T follicular helper cell (primary cell): ENCODE data around the gene MYRIP.
"Not testable (repeated sequence)": the region's sequence is repeated elsewhere in the genome, so short reads cannot be mapped to it uniquely, and the experiment has no call there.

Source experiments
- DNase-seq: peaks from one replicate; pipeline ENCODE4 v3.0.0-alpha.2; 2020; ENCODE audit warnings: low read depth

MYRIP gene

DNA sequence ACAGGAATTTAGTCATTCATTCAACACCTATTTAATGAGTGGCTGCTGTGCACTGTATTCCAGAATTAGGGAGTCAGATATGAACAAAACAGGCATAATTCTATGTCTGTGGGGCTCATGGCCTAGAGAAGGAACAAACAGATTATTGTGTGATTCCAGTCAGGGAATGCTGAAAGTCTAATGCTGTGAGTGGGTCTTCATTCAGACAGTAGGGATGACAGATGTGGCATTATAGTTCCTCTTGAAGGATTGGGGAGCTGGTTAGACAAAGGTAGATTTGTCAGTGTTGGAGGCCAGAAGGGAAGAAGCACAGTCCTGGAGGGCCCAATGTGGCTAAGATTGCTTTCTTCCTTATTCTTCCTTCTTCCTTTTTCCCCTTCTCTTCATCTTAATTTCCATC lies 273.7 kb downstream of the MYRIP start:
- DNase-seq, result no peak

DNA sequence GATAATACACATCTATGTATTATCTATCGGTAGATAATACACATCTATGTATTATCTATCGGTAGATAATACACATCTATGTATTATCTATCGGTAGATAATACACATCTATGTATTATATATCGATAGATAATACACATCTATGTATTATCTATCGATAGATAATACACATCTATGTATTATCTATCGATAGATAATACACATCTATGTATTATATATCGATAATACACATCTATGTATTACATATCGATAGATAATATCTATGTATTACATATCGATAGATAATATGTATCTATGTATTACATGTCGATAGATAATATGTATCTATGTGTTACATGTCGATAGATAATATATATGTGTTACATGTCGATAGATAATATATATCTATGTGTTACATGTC lies 275.0 kb downstream of the MYRIP start:
- DNase-seq, result not testable (repeated sequence)

DNA sequence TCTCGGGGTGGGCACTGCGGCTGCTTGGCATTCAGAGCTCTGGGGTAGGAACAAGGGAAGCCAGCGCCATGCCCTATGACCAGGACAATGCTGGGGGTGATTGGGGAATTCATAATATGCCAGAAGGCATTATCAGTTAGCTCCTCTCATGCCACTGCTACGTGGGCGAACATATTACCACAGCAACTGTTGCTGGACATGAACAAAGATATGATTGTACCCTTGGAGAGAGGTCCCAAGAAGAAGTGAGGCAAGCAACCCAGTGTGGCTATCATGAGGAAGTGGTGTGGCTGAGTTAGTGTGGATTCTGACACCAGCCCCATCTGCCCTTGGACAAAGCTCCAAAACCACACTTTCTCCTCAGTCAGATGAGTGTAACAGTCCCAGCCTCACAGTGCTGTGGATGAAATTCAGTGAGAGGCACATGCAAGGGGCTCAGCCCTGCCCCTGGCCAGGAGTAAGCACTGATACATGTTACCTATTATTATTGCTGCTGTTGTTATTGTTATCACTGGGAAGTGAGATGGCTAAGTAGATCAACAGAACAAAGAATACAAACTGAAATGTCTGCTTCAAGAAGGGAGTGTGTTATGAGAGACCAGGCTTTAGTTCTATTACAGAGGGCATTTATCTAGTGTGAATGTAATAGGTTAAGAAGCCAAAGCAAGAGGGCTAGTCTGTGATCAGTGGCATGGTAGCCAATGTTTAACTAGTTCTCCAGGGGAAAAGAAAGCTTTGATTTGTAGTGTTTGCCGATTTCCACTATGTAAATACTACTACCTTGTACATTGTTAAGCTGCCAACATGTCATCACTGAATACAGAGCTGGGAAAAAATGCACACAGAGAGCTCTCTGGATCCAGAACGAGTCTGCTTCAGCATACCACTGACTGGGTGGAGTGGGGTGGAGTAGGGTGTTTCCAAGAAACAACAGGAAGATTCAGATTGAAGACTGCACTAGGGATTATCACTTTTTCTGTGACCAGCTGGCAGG lies 277.8 kb downstream of the MYRIP start:
- no peak for DNase-seq

DNA sequence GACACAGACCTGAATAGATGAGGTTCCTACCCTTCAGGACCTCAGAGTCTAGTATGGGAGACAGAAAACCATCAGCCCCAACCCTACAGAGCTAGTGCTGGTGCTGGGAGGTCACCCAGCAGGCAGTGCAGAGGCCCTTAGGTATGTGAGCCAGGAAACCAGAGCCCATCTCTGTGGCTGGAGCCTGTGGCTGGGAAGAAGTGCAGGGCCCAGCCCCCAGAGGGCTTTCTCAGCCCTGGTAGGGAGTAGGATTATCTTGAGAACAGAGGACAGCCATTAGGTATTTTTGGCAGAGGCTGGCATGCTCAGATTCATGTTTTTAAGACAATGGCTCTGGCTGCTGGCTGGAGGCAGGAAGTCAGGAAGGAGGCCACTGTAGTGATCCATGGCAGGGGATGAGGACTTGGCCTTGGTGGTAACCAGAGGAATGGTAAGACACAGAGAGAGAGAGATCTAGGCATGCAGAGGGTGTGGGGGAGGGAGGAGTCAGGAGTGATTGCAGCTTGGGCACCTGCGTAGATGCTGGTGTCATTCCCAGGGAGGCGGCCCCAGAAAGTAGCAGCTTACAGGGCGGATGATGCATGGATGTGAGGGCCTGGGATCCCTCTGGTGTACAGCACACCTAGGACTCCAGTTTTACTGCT lies 279.2 kb downstream of the MYRIP start:
- no peak for DNase-seq

DNA sequence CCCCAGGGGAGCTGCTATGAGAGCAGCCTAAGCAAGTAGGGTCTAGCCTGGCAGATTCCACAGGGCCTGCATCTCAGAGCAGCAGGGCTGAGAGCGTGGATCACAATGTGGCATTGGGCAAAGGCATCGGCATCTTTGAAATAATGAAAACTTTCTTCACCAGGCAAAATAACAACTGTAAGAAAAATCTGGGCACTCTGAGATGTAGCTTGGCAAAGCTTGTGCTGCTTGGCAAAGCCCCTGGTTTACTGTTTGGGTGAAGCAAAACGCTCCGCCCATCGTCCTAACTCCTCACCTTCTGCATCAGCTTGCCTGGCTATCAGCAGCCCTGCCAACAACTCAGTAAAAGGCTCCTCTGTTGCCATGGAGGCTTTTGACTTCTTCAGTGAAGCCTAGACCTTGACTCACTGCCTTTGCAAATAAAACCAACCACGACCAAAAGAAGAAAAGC lies 287.3 kb downstream of the MYRIP start:
- no peak for DNase-seq

DNA sequence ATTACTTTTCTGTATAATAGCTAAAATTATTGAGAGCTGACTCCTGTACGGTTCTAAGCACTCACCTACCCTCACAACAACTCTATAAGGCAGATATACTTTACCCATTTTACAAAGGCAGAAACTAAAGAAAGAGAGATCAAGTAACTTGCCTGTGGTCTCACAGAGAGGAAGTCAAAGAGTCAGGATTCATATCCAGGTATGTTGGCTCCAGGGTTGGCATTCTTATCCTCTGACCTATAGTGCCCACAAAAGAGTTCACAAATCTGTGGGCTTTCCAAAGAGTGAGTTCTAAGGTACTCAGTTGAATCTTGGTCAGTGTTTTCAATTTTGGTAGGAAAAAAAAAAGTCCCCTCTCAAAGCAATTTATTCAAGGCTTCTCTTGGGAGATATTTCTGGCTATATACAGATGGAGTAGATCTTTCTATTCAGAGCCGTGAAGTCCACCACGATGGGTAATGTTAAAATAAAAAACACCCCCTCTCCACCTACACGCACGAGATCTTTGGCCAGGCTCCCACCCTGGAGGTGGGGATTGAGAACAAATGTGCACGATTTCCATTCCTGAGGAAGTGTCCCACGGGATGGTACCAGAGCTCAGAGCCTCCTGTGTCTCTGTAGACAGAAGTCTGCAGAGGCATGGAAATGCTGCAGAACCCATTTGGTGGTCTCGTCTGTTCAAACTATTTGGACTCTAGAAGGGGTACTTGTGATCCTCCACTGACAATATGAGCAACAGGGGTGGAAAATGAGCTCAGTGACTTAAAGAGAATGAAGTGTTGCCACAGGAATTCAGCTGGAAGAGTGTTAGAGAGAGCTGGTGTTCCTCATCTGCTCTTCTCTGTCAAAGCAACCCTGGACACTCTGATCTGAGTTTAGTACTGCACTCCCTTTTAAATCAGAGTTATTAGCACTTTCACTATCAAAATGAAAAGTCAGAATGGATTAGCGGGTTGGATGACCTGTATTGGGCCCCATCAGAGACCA lies 288.0 kb downstream of the MYRIP start:
- no peak for DNase-seq

DNA sequence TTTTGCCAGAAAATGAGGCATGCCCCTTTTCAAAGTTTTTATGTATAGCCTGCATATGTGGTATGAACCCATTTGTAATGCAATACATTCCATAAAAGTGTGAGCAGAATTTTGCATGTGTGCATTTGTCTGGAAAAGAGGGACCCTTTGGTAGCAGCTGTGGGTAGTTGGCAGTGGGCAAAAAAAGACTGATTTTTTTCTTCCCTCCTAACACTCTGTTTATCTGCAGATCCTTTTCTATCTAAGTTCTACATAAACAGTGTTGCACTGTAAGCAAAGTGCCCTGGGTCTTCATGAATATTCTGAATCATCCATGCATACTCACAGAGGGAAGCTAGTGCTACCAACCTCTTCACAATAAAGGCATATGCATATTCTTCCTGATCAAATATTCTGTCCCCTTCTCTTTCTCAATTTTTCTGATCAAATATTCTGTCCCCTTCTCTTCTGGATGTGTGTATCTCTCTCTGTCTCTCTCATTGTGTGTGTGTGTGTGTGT lies 288.9 kb downstream of the MYRIP start:
- DNase-seq, result no peak

DNA sequence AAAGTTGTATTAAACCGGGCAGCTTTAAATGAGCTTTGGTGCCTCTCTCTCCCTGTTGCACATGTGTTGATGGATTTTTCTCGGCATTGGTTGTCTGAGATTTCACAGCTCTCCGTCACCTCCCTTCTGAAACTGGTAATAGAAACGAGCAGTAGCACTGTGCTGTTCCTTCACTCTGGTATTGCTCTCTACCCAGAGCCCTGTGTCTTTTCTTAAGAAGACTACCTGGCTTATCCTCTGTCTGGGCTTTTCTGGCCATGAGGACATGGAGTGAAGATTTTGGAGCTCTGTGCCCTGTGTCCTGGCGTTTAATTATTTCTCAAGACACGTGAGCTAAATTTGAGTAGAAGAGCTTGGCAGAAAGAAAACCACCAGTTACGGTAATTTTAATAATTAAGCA lies 290.5 kb downstream of the MYRIP start:
- DNase-seq, result no peak

DNA sequence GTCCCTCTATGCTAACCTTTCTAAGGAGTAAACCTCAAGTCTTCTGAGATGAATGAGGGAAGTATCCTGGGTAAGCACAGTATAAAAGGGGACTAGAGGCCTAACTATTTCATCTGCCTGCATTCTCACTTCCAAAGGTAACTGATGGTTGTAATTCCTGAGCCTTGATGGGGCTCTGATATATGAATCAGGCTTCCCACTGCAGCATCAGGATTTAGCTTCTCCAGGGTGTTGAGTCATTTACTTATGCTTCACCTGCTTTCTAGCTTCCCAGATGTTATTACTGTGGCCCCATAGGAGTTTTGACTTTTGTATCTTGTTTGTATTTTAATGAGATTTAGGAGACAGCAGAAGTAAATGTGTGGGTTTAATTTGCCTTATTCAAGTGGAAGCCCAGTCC lies 292.8 kb downstream of the MYRIP start:
- DNase-seq, result no peak

DNA sequence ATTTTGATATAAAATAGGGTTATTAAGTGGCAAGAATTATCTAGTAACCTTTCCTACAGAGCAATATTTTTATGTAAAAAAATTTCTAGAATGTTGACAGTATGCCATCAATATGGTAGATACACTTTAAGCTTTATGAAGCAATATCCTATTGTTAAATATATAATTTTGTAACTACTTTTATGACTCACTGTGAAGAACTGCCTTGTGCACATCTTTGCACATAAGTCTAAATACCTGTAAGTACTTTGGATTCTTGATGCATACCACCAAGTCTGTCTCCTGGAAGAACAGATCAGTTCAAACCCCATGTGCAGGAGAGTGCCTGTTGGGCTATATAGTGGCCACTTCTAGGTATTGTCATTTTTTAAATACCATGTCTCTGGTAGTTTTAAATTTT lies 294.4 kb downstream of the MYRIP start:
- no peak for DNase-seq

DNA sequence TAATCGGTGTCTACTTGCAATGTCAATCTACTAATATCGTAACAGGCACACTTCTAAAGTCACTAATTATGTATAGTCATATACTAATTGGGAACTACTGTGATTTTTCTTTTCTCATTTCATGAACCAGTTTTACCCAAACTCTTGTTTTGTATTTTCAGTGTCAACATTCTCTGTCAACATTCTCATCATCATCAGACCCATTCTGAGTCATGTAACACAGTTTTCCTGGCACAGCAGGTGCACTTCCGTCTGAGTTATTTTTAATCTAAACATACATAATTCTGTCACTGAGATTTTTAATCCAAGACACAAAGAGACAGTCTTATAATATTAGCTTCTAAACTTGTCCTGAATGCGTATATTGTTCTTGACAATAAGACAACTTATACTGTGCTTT lies 295.0 kb downstream of the MYRIP start:
- no peak for DNase-seq

DNA sequence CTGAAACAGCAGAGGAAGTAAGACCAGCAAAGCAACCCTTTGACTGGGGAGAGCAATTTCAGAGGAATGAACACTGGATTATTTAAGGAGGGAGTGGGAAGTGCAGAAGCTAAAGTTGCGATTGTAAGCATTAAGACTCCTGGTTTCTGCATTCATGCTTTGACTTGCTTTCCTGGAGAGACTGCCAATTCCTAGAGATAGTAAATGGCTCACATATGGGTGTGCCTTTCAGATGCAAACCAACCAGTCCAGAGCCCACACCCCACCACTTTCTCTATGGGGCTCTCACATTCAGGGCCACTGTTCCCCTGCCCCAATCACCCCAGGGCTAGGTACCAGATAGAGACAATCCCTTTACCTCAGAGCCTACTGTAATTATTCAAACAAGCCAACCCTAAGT lies 299.2 kb downstream of the MYRIP start:
- DNase-seq, result no peak

DNA sequence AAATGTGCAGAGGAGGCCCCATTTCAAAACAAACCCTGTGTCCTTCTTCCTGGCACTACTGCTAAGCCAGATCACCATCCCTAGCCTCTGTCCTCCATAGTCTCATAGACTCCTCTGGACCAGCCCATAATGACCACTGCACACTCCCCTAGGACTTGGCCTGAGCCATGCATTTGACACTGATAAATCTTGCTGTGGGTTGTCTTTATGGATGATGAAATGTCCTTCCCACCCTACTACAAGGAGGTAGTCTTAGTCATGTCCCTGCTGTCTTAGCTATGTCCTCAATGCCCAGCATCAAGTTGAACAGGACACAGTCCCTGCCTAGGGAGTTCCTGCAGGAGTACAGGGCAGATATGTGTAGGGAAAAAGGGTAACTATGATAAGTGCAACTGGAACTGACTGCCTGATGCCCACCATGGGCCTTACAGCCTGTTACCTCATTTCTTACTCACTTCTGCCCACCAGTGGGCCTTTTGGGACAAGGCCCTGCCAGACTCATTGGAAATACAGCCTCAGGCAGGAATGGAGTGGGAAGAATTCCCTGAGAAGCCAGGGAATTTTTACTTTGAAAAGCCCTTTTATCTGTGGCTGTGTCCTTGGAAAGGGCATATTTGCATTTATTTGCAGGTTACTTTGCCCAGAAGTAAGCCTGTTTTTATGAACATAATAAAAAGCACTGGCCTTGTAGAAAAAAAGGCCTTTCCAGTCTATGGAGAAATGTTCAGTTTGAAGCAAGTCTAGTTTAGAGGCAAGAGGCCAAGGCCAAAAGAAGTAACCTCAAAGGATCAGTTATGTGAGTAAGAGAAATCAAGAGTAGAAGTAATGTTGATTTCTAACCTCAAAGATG lies 300.5 kb downstream of the MYRIP start:
- no peak for DNase-seq

DNA sequence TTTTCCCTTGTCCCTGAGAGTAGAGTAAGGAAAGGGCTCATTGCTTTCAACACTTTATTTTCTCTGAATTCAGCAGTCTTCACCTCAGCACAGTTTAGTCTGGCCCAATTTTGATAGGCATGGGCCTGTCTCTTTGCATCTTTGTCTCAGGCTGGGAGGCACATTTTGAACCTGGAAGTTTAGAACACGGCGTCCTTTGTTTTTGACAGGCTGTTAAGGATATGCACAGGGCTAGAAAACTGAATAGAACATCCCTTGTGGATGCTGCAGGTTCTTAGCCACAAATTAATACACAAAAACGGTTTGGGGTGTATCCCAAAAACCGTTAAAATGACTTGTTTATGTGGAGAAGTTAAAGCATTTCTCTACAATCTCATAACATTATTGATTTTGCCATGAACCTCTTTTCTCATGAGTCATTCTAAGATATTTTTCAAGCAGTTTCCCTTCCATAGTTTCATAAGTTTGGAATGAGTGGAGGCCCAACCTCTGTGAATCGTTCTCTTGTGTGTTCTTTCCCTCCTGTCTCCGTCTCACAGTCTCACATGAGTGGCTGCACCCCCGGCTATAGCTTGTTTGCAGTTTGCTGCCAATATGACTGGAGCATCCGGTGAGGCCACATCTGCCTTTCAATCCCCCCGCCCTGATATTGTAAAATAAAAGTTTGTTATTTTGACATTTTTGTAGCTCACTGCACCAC lies 307.2 kb downstream of the MYRIP start:
- no peak for DNase-seq

DNA sequence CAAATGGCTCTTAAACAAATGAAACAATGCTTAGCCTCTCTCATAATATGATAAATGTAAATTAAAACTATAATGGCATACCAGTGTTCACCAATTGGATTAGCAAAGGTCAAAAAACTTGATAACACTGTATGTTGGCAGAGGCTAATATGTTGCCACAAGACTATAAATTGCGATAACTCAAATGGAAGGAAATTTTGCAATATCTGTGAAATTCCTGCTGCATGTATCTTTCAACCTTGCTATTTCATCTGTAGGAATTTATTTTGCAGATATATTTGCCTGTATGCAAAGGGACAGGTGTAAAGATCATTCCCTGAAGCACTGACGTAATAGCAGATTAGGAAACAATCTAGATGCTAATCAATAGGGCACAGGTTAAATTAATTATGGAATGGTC lies 308.7 kb downstream of the MYRIP start:
- DNase-seq, result no peak

DNA sequence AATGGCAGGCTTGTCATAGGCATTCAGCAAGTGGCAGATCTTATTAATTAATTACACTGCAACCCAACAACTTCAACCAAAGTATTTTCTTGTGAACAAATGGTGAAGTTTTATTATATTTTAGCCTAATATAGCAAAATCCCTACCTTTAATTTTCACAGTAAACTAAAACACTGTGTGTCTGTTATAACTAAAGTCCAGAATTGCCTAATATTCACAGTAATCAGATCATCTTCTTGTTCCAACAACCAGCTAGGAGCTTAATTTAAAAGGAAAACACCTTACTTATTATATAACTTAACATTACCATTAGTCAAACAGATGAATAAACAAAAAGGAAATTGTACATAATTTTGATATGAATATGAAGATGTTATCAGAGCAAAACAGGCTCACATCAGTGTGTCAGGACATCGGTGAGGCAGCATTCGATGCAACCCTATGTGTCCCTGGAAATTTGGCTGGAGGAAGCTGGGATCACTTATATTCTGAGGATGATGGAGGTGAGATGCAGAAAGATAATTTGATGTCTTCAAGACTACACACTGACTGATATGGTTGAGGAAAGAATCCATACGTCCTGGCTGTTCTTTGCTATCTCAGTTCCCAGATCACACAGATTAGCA lies 310.8 kb downstream of the MYRIP start:
- no peak for DNase-seq

DNA sequence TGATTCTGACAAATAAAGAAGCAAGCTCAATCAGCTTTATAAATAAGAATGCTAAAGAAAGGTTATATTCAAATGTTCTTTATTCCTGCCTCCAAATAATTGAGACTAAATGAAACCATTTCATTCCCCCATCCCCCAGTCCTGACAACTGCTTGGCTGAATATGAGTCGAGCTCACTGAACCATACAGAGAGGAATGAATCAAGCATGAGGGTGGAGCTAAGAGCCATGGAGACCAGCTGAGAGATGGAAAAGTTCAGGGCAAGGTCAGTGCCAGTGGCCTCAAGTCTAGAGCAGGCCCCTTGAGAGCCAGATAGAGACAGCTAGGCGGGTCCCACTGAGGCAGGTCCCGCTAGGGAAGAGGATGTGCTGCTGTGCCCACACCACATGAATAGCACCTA lies 311.4 kb downstream of the MYRIP start:
- DNase-seq, result no peak

DNA sequence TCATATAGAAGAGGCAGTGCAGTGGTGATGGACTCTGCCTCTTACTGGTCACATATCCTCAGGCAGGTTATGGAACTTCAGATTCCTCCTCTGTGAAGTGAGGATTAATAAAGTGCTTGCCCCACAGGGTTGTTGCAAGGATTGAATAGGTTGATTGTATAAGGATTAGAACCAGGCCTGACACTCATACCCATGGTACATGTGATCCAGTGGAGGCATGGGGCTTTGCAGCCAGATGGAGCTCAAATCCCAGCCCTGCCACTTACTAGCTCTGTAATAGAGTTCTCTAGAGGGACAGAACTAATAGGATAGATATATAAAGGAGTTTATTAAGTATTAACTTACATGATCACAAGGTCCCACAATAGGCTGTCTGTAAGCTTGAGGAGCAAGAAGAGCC lies 315.5 kb downstream of the MYRIP start:
- DNase-seq, result no peak

DNA sequence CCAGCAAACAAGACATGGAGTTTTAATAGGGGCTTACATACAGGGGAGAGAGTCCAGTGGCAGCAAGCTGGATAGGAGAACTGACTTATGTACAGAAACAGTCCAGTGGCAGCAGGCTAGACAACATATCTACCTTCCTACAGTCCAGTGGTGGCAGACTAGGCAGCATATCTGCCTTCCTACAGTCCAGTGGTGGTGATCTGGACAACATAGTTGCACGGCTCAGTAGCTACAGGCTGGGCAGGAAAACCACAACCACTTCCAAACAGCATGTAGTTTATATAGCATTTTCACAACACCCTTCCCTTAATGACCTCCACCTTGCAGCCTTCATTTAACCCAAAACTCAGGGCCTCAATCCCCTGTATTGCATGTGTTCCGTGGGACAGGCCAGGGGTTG lies 318.8 kb downstream of the MYRIP start:
- no peak for DNase-seq

DNA sequence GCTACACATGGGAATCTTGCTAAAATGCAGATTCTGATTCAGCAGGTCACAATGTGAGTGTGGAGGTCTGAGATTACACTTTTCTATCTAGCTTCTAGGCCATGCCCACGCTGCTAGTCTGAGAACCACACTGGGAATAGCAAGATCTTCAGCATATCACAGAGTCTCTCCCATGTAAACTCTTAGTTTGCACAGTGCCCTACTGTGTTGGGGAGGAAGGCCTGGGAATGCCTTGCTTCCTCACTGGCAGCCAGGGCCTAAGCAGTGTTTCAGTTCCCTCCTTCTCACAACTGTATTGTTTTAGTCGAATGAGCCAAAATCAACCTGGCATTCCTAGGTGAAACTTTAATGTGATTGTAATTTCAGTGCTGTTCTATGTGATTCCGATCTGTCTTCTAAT lies 320.1 kb downstream of the MYRIP start:
- no peak for DNase-seq
